MM.1S (cell line): ENCODE data around the gene RNF152.

Source experiments
- DNase-seq: peaks from one replicate; pipeline ENCODE4 v3.0.0-alpha.2; 2015
- H2AFZ ChIP-seq: fragments of 300-600 bp; sonication (generic); 2 replicates; pipeline ENCODE4 v1.6.0; 2016; ENCODE audit warnings: antibody characterized with exemption, low read length
- H3F3A ChIP-seq: fragments of 300-600 bp; sonication (generic); 2 replicates; pipeline ENCODE4 v1.6.1; 2016; ENCODE audit warnings: mild to moderate bottlenecking, antibody characterized with exemption, low read length, moderate library complexity, mixed read lengths; ENCODE audit not compliant: insufficient read depth
- H3K27ac ChIP-seq: fragments of 300-600 bp; sonication (generic); 2 replicates; pipeline ENCODE4 v1.5.1; 2016; ENCODE audit warnings: mild to moderate bottlenecking, low read length
- H3K27me3 ChIP-seq: fragments of 300-600 bp; sonication (generic); replicated peaks from 2 replicates; pipeline ENCODE4 v1.6.0; 2016; ENCODE audit warnings: low read length; ENCODE audit not compliant: insufficient read depth
- H3K36me3 ChIP-seq: fragments of 300-600 bp; sonication (generic); replicated peaks from 2 replicates; pipeline ENCODE4 v1.6.1; 2016; ENCODE audit warnings: mild to moderate bottlenecking, low read length, mixed read lengths; ENCODE audit not compliant: insufficient read depth
- H3K4me1 ChIP-seq: fragments of 300-600 bp; sonication (generic); 2 replicates; pipeline ENCODE4 v1.6.1; 2016; ENCODE audit warnings: low read length, mixed read lengths
- H3K4me2 ChIP-seq: fragments of 300-600 bp; sonication (generic); 2 replicates; pipeline ENCODE4 v1.6.0; 2016; ENCODE audit warnings: low read depth, low read length
- H3K4me3 ChIP-seq: fragments of 300-600 bp; sonication (generic); 2 replicates; pipeline ENCODE4 v1.5.1; 2016; ENCODE audit warnings: low read length, mixed read lengths
- H3K79me2 ChIP-seq: fragments of 300-600 bp; sonication (generic); 2 replicates; pipeline ENCODE4 v1.6.1; 2016; ENCODE audit warnings: mixed run types, low read length, mixed read lengths
- H3K9ac ChIP-seq: fragments of 300-600 bp; sonication (generic); 2 replicates; pipeline ENCODE4 v1.6.1; 2016; ENCODE audit warnings: low read length, mixed read lengths
- H3K9me2 ChIP-seq: fragments of 300-600 bp; sonication (generic); replicated peaks from 2 replicates; pipeline ENCODE4 v1.6.1; 2016; ENCODE audit warnings: mild to moderate bottlenecking, low read length, mixed read lengths; ENCODE audit not compliant: insufficient read depth
- H3K9me3 ChIP-seq: fragments of 300-600 bp; sonication (generic); replicated peaks from 2 replicates; pipeline ENCODE4 v1.6.1; 2016; ENCODE audit warnings: mild to moderate bottlenecking, low read length, mixed read lengths; ENCODE audit not compliant: insufficient read depth
- H4K20me1 ChIP-seq: fragments of 300-600 bp; sonication (generic); 2 replicates; pipeline ENCODE4 v1.6.1; 2016; ENCODE audit warnings: mild to moderate bottlenecking, low read length, moderate library complexity, mixed read lengths; ENCODE audit not compliant: insufficient read depth
- CTCF ChIP-seq: fragments of 300-600 bp; sonication (generic); IDR thresholded peaks from 2 replicates; pipeline ENCODE4 v1.5.1; 2016; ENCODE audit warnings: antibody characterized with exemption, low read length, mixed read lengths
- EZH2 ChIP-seq: fragments of 300-600 bp; sonication (generic); optimal IDR thresholded peaks from 2 replicates; pipeline ENCODE3; 2017; ENCODE audit warnings: low read depth, mild to moderate bottlenecking, antibody characterized with exemption, low read length, mixed read lengths
- EZH2phosphoT487 ChIP-seq: fragments of 300-600 bp; sonication (generic); IDR thresholded peaks from 2 replicates; pipeline ENCODE4 v1.6.1; 2018; ENCODE audit warnings: antibody characterized with exemption, low read length

Gene RNF152

GRCh38 chr18:61855449-61856378 lies 37.1 kb downstream of the RNF152 start:
- no peaks in the 10 kb centered on the region for H4K20me1 ChIP-seq

GRCh38 chr18:61854578-61855448 lies 38.0 kb downstream of the RNF152 start:
- no peak for DNase-seq
- Histone ChIP-seq H3K4me3 (no peak overlapping the region), H4K20me1 (no peaks in the 10 kb centered on the region), H3K9me2 (no peaks in the 10 kb centered on the region), H3K4me2 (no peak overlapping the region), H3K4me1 (no peaks in the 10 kb centered on the region), H3K27me3 (no peaks in the 10 kb centered on the region), H3K36me3 (no peaks in the 10 kb centered on the region), H3F3A (no peaks in the 10 kb centered on the region), H2AFZ (no peak overlapping the region), H3K9me3 (no peaks in the 10 kb centered on the region), H3K9ac (no peak overlapping the region), H3K27ac (no peak overlapping the region), H3K79me2 (no peaks in the 10 kb centered on the region)
- TF ChIP-seq EZH2phosphoT487: no peak
- TF ChIP-seq CTCF: no peak
- TF ChIP-seq EZH2: no peak

More at GRCh38 chr18:61855449-61856378, 37.1 kb downstream of the RNF152 start:
- no peak for DNase-seq
- no peaks in the 10 kb centered on the region for H3F3A ChIP-seq
- no peaks in the 10 kb centered on the region for H3K4me1 ChIP-seq
- H3K27ac ChIP-seq: no peak overlapping the region
- no peak overlapping the region for H2AFZ ChIP-seq
- no peak overlapping the region for H3K4me3 ChIP-seq
- no peaks in the 10 kb centered on the region for H3K9me2 ChIP-seq
- no peak for TF ChIP-seq CTCF
- no peak for TF ChIP-seq EZH2
- TF ChIP-seq EZH2phosphoT487: no peak
- H3K36me3 ChIP-seq: no peaks in the 10 kb centered on the region
- no peaks in the 10 kb centered on the region for H3K9me3 ChIP-seq
- no peak overlapping the region for H3K9ac ChIP-seq
- no peak overlapping the region for H3K4me2 ChIP-seq
- no peaks in the 10 kb centered on the region for H3K79me2 ChIP-seq
- no peaks in the 10 kb centered on the region for H3K27me3 ChIP-seq

GRCh38 chr18:61853855-61854254 lies 39.0 kb downstream of the RNF152 start:
- Histone ChIP-seq H3K4me1 (no peaks in the 10 kb centered on the region), H3K9me2 (no peaks in the 10 kb centered on the region), H3K4me3 (no peak overlapping the region), H3F3A (no peaks in the 10 kb centered on the region), H3K9ac (no peak overlapping the region), H2AFZ (no peak overlapping the region), H3K27ac (no peak overlapping the region), H3K27me3 (no peaks in the 10 kb centered on the region), H3K4me2 (no peak overlapping the region), H3K9me3 (no peaks in the 10 kb centered on the region), H3K36me3 (no peaks in the 10 kb centered on the region), H3K79me2 (no peaks in the 10 kb centered on the region), H4K20me1 (no peaks in the 10 kb centered on the region)
- no peak for DNase-seq
- no peak for TF ChIP-seq EZH2
- no peak for TF ChIP-seq CTCF
- TF ChIP-seq EZH2phosphoT487: no peak
